Gastroesophageal sphincter (tissue), 4 donors: ENCODE measurements around the gene SPSB2. TPM values are rescaled to one million over a fixed set of nuclear protein-coding genes. Genes with fewer than 3 reads are reported as not detected.

ENCODE experiments used
- ATAC-seq: fragments of 150-250 bp; one replicate; pipeline ENCODE4 v1.9.1; 2016; ENCODE audit warnings: mild to moderate bottlenecking, moderate library complexity
- H3K27ac ChIP-seq, 4 donors: fragments of 200-600 bp; sonication (generic) in 3 of 4; 1 replicate in 3 of 4; 2 replicates in 1 of 4; pipeline ENCODE4 v1.5.1; 2016 to 2019
- H3K27me3 ChIP-seq: fragments of 200-600 bp; sonication (generic); one replicate; pipeline ENCODE4 v1.5.1; 2019
- H3K36me3 ChIP-seq, 2 donors: fragments of 200-600 bp; sonication (generic); one replicate each; pipeline ENCODE4 v1.5.1; 2019; ENCODE audit warnings: control low read depth in 1 of 2
- H3K4me1 ChIP-seq, 3 donors: fragments of 200-600 bp; sonication (generic); 1 replicate in 2 of 3; 2 replicates in 1 of 3; pipeline ENCODE4 v1.5.1; 2016 to 2019; ENCODE audit warnings: control low read depth in 2 of 3
- H3K4me3 ChIP-seq, 2 donors: fragments of 200-600 bp; sonication (generic); one replicate each; pipeline ENCODE4 v1.5.1; 2019; ENCODE audit warnings: mild to moderate bottlenecking in 1 of 2, moderate library complexity in 1 of 2
- H3K9me3 ChIP-seq, 3 donors: fragments of 200-600 bp; sonication (generic); one replicate each; pipeline ENCODE4 v1.5.1; 2017 to 2019; ENCODE audit warnings: control low read depth in 2 of 3
- CTCF ChIP-seq, 4 experiments: fragments of 200-600 bp in 2 of 4; fragments of 450-650 bp in 2 of 4; sonication (generic) in 1 of 4; IDR thresholded peaks; one replicate each; pipeline ENCODE4 v1.5.1; 2017 to 2019; ENCODE audit warnings: antibody characterized with exemption in 4 of 4, mild to moderate bottlenecking in 2 of 4, moderate library complexity in 2 of 4
- EP300 ChIP-seq: sonication (generic); formaldehyde crosslinking; IDR thresholded peaks from one replicate; pipeline ENCODE4 v1.6.1; 2017; ENCODE audit warnings: antibody characterized with exemption, mild to moderate bottlenecking
- POLR2A ChIP-seq, 2 donors: fragments of 450-650 bp; IDR thresholded peaks; one replicate each; pipeline ENCODE4 v1.6.1; 2017; ENCODE audit warnings: antibody characterized with exemption in 2 of 2, mild to moderate bottlenecking in 2 of 2, moderate library complexity in 1 of 2
- POLR2AphosphoS5 ChIP-seq: sonication (generic); formaldehyde crosslinking; IDR thresholded peaks from one replicate; pipeline ENCODE4 v1.6.1; 2017; ENCODE audit warnings: antibody characterized with exemption
- WGBS, 2 donors: methylation state at CpG; one replicate each; pipeline ENCODE4 v1.1.5; 2018; ENCODE audit warnings: low coverage in 1 of 2; 5-methylcytosine and 5-hydroxymethylcytosine counted together
- total RNA-seq, 4 donors: library from RNA; depleted of rRNA; stranded (reverse); fragments of >200 nt; gene quantifications; one replicate each; pipeline ENCODE4 v1.1.0, GENCODE V29; 2016

Gene SPSB2
- total RNA-seq, 4 donors from 2014 or later: 7.4 to 10.7 (median 8.1) TPM

- TF ChIP-seq CTCF (IDR thresholded peaks at IDR 0.05) (no peak), POLR2AphosphoS5 (no peak), POLR2A (IDR thresholded peaks at IDR 0.05) (no peak), EP300 (no peak)
- H3K9me3 ChIP-seq: no peaks in the 10 kb centered on the region
- no peak overlapping the region for H3K27ac ChIP-seq
- H3K4me3 ChIP-seq: no peak overlapping the region
- no peaks in the 10 kb centered on the region for H3K27me3 ChIP-seq
- no peak for ATAC-seq
- H3K4me1 ChIP-seq: peaks cover 0 to 26% (median 10%) of the 10 kb centered on the region in 3 donors
- H3K36me3 ChIP-seq: peaks cover 0 to 37% of the 10 kb centered on the region in 2 donors
- WGBS, 2 donors: 90 to 100% methylated on average over 1 to 2 of the region's 2 CpGs
Observed at GRCh38 chr12:6849427-6849826, 23.7 kb downstream of the SPSB2 start.

- Histone ChIP-seq H3K4me3 (no peak overlapping the region), H3K4me1 (peaks cover 0 to 8% (median 0%) of the 10 kb centered on the region in 3 donors)
- WGBS, 2 donors: 79 to 94% methylated on average over 2 of the region's 2 CpGs
Observed at GRCh38 chr12:6847676-6848075, 25.4 kb downstream of the SPSB2 start.

GRCh38 chr12:6846316-6846869 is 26.7 kb downstream of the SPSB2 start:
- TF ChIP-seq POLR2A (IDR thresholded peaks at IDR 0.05): no peak
- Histone ChIP-seq H3K4me1 (peaks cover 0 to 7% (median 0%) of the 10 kb centered on the region in 3 donors), H3K27me3 (no peaks in the 10 kb centered on the region), H3K36me3 (peaks cover 0 to 66% of the 10 kb centered on the region in 2 donors), H3K9me3 (no peaks in the 10 kb centered on the region), H3K4me3 (no peak overlapping the region), H3K27ac (no peak overlapping the region)
- 65 to 100% methylated on average over 1 to 3 of the region's 7 CpGs for WGBS, 2 donors
- ATAC-seq: no peak

More at GRCh38 chr12:6847676-6848075, 25.4 kb downstream of the SPSB2 start:
- no peaks in the 10 kb centered on the region for H3K9me3 ChIP-seq
- no peak for ATAC-seq
- peaks cover 0 to 54% of the 10 kb centered on the region in 2 donors for H3K36me3 ChIP-seq
- no peak overlapping the region for H3K27ac ChIP-seq
- H3K27me3 ChIP-seq: no peaks in the 10 kb centered on the region
- TF ChIP-seq POLR2AphosphoS5: no peak
- no peak for TF ChIP-seq CTCF (IDR thresholded peaks at IDR 0.05)
- TF ChIP-seq EP300: no peak
- TF ChIP-seq POLR2A (IDR thresholded peaks at IDR 0.05): no peak

GRCh38 chr12:6845395-6845794 is 27.7 kb downstream of the SPSB2 start:
- TF ChIP-seq CTCF (IDR thresholded peaks at IDR 0.05) (no peak), POLR2A (IDR thresholded peaks at IDR 0.05) (no peak), POLR2AphosphoS5 (no peak), EP300 (no peak)
- H3K27ac ChIP-seq: no peak overlapping the region
- H3K36me3 ChIP-seq: peaks cover 0 to 68% of the 10 kb centered on the region in 2 donors
- no peak overlapping the region for H3K4me3 ChIP-seq
- no peaks in the 10 kb centered on the region for H3K4me1 ChIP-seq
- no peak for ATAC-seq
- H3K27me3 ChIP-seq: no peaks in the 10 kb centered on the region
- no peaks in the 10 kb centered on the region for H3K9me3 ChIP-seq
- 80 to 89% methylated on average over 11 to 14 of the region's 17 CpGs for WGBS, 2 donors

- WGBS, 2 donors: 82 to 93% methylated on average over 5 to 7 of the region's 16 CpGs
Observed at GRCh38 chr12:6843118-6843902, 29.8 kb downstream of the SPSB2 start.

More at GRCh38 chr12:6843118-6843902, 29.8 kb downstream of the SPSB2 start:
- Histone ChIP-seq H3K9me3 (no peaks in the 10 kb centered on the region), H3K27ac (no peak overlapping the region), H3K27me3 (no peaks in the 10 kb centered on the region), H3K4me1 (no peaks in the 10 kb centered on the region), H3K36me3 (peaks cover 0 to 79% of the 10 kb centered on the region in 2 donors), H3K4me3 (no peak overlapping the region)
- no peak for ATAC-seq
- TF ChIP-seq POLR2AphosphoS5 (no peak), EP300 (no peak), POLR2A (IDR thresholded peaks at IDR 0.05) (no peak), CTCF (IDR thresholded peaks at IDR 0.05) (no peak)
